ENCODE measurements around the gene TMEM82. TPM values are rescaled to one million over a fixed set of nuclear protein-coding genes. Genes with fewer than 3 reads are reported as not detected.
A peak's percentile ranks its signal among the peaks of the same experiment; 100 is the strongest.

Gene TMEM82
- total and polyA plus RNA-seq, 2 of the 13 experiments (the other 11 are each of a cell fraction or from before 2014, with no cell fraction given), result 0.24 to 0.97 TPM

GRCh38 chr1:15736038-15736891, 6.0 kb upstream of the TMEM82 start, which contains the start of gene SLC25A34:
TSS of gene SLC25A34 (plus strand) at chr1:15736258. CDS start at chr1:15736486, 228 bp downstream.
- DNase-seq (ENCODE audit: low spot score), result peak; percentile 42
- FAIRE-seq, result no peak
- Histone ChIP-seq H2AFZ (ENCODE audit: low read length) (no peak within 1 kb of the TSS), H3K4me2 (ENCODE audit: low read depth, low read length) (peak within 1 kb of the TSS; percentile 73), H3K9ac (ENCODE audit: insufficient read depth, low read depth, low read length) (peak within 1 kb of the TSS; percentile 28; the same call in 1 of the 2 replicates), H3K79me2 (ENCODE audit: insufficient read depth, low read length) (no peaks in the 10 kb centered on the region), H3K4me1 (ENCODE audit: insufficient read depth, low read length) (peaks cover 59% of the 10 kb centered on the region), H3K36me3 (replicated peaks in 1 of 2; ENCODE audit: control insufficient read depth in 1 of 2, insufficient read depth in 2 of 2, low read length in 2 of 2) (peaks cover 2 to 6% of the 10 kb centered on the region in 2 experiments; a peak in 4 of 5 replicates), H3K27ac (ENCODE audit: extremely low read length, insufficient read depth, low read length) (no peak within 1 kb of the TSS), H3K4me3 (replicated peaks in 1 of 3; ENCODE audit: insufficient read depth in 1 of 3, low read depth in 2 of 3, low read length in 3 of 3) (peak within 1 kb of the TSS in 2 of 3 experiments; percentile 25 to 53; a peak in 4 of 6 replicates), H3K9me3 (ENCODE audit: low read length) (no peaks in the 10 kb centered on the region), H4K20me1 (ENCODE audit: insufficient read depth, low read length) (no peaks in the 10 kb centered on the region), H3K27me3 (ENCODE audit: control insufficient read depth in 1 of 2, insufficient read depth in 2 of 2, low read length in 2 of 2) (no peaks in the 10 kb centered on the region)
- ChIA-PET POLR2A (interaction anchor here (0.6 to 1.8 kb wide), 4 partner anchors 11 to 209 kb away, joined by 3 to 6 read pairs (median 4); partner anchors contain the start of gene DNAJC16), CTCF (ENCODE audit: low intra/inter-chr PET ratio, low total read pairs) (no interaction called here)
- in situ Hi-C loops (cut with HindIII; ENCODE audit: extremely low pct_ligation_motif_present, low pct_unique_long_range_greater_than_20kb) (no loop called here), intact Hi-C loops (cut with micrococcal nuclease; ENCODE audit: unreplicated experiment) (loop anchor here (5.0 kb wide), 1 partner anchor 139 kb away; no protein-coding TSS in a partner anchor)
- BruUV-seq (replicated peaks), result no TSS peak
- ATAC-seq, result peak; percentile 51
- 60% methylated on average over 2 of the region's 35 CpGs for WGBS (ENCODE audit: low lambda C conversion rate)
- no peak for TF ChIP-seq ESRRA (CRISPR knock-in tag; IDR thresholded peaks at IDR 0.05; ENCODE audit: low read depth)
- no peak for TF ChIP-seq ZFP41 (CRISPR knock-in tag; IDR thresholded peaks at IDR 0.05; ENCODE audit: borderline replicate concordance)
- peak; percentile 36; the same call in 1 of the 2 replicates for TF ChIP-seq KDM5B (CRISPR knock-in tag; IDR thresholded peaks at IDR 0.05; ENCODE audit: borderline replicate concordance)
- TF ChIP-seq RXRB (CRISPR knock-in tag; IDR thresholded peaks at IDR 0.05; ENCODE audit: borderline replicate concordance), result peak; percentile 94
- no peak for TF ChIP-seq XBP1 (CRISPR knock-in tag; IDR thresholded peaks at IDR 0.05)
- TF ChIP-seq ZBTB38 (CRISPR knock-in tag; IDR thresholded peaks at IDR 0.05), result no peak
- TF ChIP-seq ZNF468 (CRISPR knock-in tag; IDR thresholded peaks at IDR 0.05), result no peak
- no peak for TF ChIP-seq TERF1 (CRISPR knock-in tag; IDR thresholded peaks at IDR 0.05)
- no peak for TF ChIP-seq MATR3 (CRISPR knock-in tag; IDR thresholded peaks at IDR 0.05)
- no peak for TF ChIP-seq MXI1 (IDR thresholded peaks at IDR 0.05; ENCODE audit: borderline replicate concordance, low read depth, low read length)
- no peak for TF ChIP-seq ZNF276 (CRISPR knock-in tag; IDR thresholded peaks at IDR 0.05; ENCODE audit: low read depth)
- TF ChIP-seq AHR (CRISPR knock-in tag; IDR thresholded peaks at IDR 0.05), result no peak
- TF ChIP-seq ZNF430 (CRISPR knock-in tag; IDR thresholded peaks at IDR 0.05), result no peak
- TF ChIP-seq ZNF710 (CRISPR knock-in tag; IDR thresholded peaks at IDR 0.05; ENCODE audit: borderline replicate concordance), result no peak
- no peak for TF ChIP-seq ZBTB3 (CRISPR knock-in tag; IDR thresholded peaks at IDR 0.05; ENCODE audit: borderline replicate concordance, low read depth)
- no peak for TF ChIP-seq TMF1 (CRISPR knock-in tag; IDR thresholded peaks at IDR 0.05; ENCODE audit: low read depth)
- no peak for TF ChIP-seq IKZF4 (CRISPR knock-in tag; IDR thresholded peaks at IDR 0.05; ENCODE audit: borderline replicate concordance, low read depth, not compliant biosample characterization)
- TF ChIP-seq KDM3A (CRISPR knock-in tag; IDR thresholded peaks at IDR 0.05; ENCODE audit: low read depth), result 0 out of 2 replicates have a peak, but pooled peaks have one; percentile 17
- no peak for TF ChIP-seq ARNT2 (CRISPR knock-in tag; IDR thresholded peaks at IDR 0.05; ENCODE audit: low read depth)
